CD14-positive monocyte (primary cell): ENCODE measurements around the gene KCNJ6. TPM values are rescaled to one million over a fixed set of nuclear protein-coding genes. Genes with fewer than 3 reads are reported as not detected.

Experiments
- DNase-seq, 3 donors: peaks; one replicate each; pipeline ENCODE4 v3.0.0-alpha.2; 2011 to 2022
- H2AFZ ChIP-seq: 2 replicates; pipeline ENCODE4 v1.6.0; 2012; ENCODE audit warnings: mild to moderate bottlenecking, low read depth, low read length, inconsistent platforms; ENCODE audit not compliant: insufficient read depth, poor library complexity, severe bottlenecking
- H3K27ac ChIP-seq, 2 donors: 1 replicate in 1 of 2; 2 replicates in 1 of 2; pipeline ENCODE4 v1.5.1; 2012 to 2013; ENCODE audit warnings: low read length in 2 of 2, control low read depth in 1 of 2, inconsistent platforms in 1 of 2, low read depth in 1 of 2, mild to moderate bottlenecking in 1 of 2
- H3K27me3 ChIP-seq, 2 donors: one replicate each; pipeline versions ENCODE4 v1.6.0 to v1.6.1; 2011 to 2013; ENCODE audit warnings: low read length in 2 of 2; ENCODE audit not compliant: control insufficient read depth in 2 of 2, insufficient read depth in 2 of 2
- H3K36me3 ChIP-seq, 2 donors: replicated peaks in 1 of 2; 1 replicate in 1 of 2; 2 replicates in 1 of 2; pipeline versions ENCODE4 v1.5.1 to v1.6.1; 2012 to 2013; ENCODE audit warnings: low read length in 2 of 2, control low read depth in 1 of 2, inconsistent platforms in 1 of 2, mild to moderate bottlenecking in 1 of 2; ENCODE audit not compliant: insufficient read depth in 2 of 2, control insufficient read depth in 1 of 2
- H3K4me1 ChIP-seq, 2 donors: 1 replicate in 1 of 2; 2 replicates in 1 of 2; pipeline versions ENCODE4 v1.5.1 to v1.6.1; 2012 to 2013; ENCODE audit warnings: low read length in 2 of 2, control low read depth in 1 of 2, inconsistent platforms in 1 of 2, mild to moderate bottlenecking in 1 of 2, moderate library complexity in 1 of 2; ENCODE audit not compliant: insufficient read depth in 2 of 2, control insufficient read depth in 1 of 2
- H3K4me2 ChIP-seq: replicated peaks from 2 replicates; pipeline ENCODE3; 2012; ENCODE audit warnings: low read length, moderate library complexity, mild to moderate bottlenecking; ENCODE audit not compliant: poor library complexity, severe bottlenecking; ENCODE audit errors: extremely low read depth
- H3K4me3 ChIP-seq, 3 experiments: fragments of 200-600 bp in 1 of 3; sonication (generic) in 1 of 3; replicated peaks in 1 of 3; 1 replicate in 2 of 3; 2 replicates in 1 of 3; pipeline ENCODE4 v1.5.1; 2011 to 2013; ENCODE audit warnings: low read length in 3 of 3, mild to moderate bottlenecking in 3 of 3, control low read depth in 2 of 3, low read depth in 2 of 3, inconsistent platforms in 1 of 3, moderate library complexity in 1 of 3
- H3K79me2 ChIP-seq: 2 replicates; pipeline ENCODE4 v1.6.0; 2012; ENCODE audit warnings: mild to moderate bottlenecking, control low read depth, inconsistent platforms, low read length, moderate library complexity; ENCODE audit not compliant: insufficient read depth
- H3K9ac ChIP-seq: 2 replicates; pipeline ENCODE4 v1.6.0; 2017; ENCODE audit warnings: low read length, mild to moderate bottlenecking; ENCODE audit not compliant: insufficient read depth, poor library complexity, severe bottlenecking
- H3K9me3 ChIP-seq, 2 donors: replicated peaks in 1 of 2; 1 replicate in 1 of 2; 2 replicates in 1 of 2; pipeline versions ENCODE4 v1.5.1 to v1.6.1; 2012 to 2013; ENCODE audit warnings: low read length in 2 of 2, control low read depth in 1 of 2; ENCODE audit not compliant: control insufficient read depth in 1 of 2, insufficient read depth in 1 of 2
- H4K20me1 ChIP-seq: 2 replicates; pipeline ENCODE4 v1.6.0; 2012; ENCODE audit warnings: mild to moderate bottlenecking, low read length, control low read depth, moderate library complexity; ENCODE audit not compliant: insufficient read depth
- H3K27ac Mint-ChIP-seq, 7 donors: one replicate each; pipeline ENCODE4 v1.8.0; 2020; ENCODE audit warnings: mild to moderate bottlenecking in 7 of 7, mixed read lengths in 7 of 7, moderate library complexity in 6 of 7, inconsistent platforms in 2 of 7
- H3K27me3 Mint-ChIP-seq, 3 donors: one replicate each; pipeline ENCODE4 v1.8.0; 2021 to 2022; ENCODE audit warnings: low read depth in 3 of 3, mild to moderate bottlenecking in 3 of 3, mixed read lengths in 3 of 3, moderate library complexity in 3 of 3, inconsistent platforms in 1 of 3
- H3K36me3 Mint-ChIP-seq, 2 donors: one replicate each; pipeline ENCODE4 v1.8.0; 2020; ENCODE audit warnings: mixed read lengths in 2 of 2, inconsistent platforms in 1 of 2, mild to moderate bottlenecking in 1 of 2
- H3K4me1 Mint-ChIP-seq: one replicate; pipeline ENCODE4 v1.8.0; 2020; ENCODE audit warnings: mild to moderate bottlenecking, mixed read lengths
- H3K4me3 Mint-ChIP-seq, 2 donors: one replicate each; pipeline ENCODE4 v1.8.0; 2020; ENCODE audit warnings: mild to moderate bottlenecking in 2 of 2, mixed read lengths in 2 of 2, moderate library complexity in 1 of 2
- H3K9me3 Mint-ChIP-seq, 7 donors: one replicate each; pipeline ENCODE4 v1.8.0; 2020 to 2022; ENCODE audit warnings: mixed read lengths in 7 of 7, mild to moderate bottlenecking in 6 of 7, moderate library complexity in 6 of 7, inconsistent platforms in 2 of 7
- WGBS: methylation state at CpG from one replicate; pipeline ENCODE4 v1.1.5; 2013; ENCODE audit warnings: missing lambda C conversion rate; ENCODE audit not compliant: insufficient coverage; 5-methylcytosine and 5-hydroxymethylcytosine counted together
- intact Hi-C, 2 donors: fragments of 100-400 bp; cut with micrococcal nuclease; formaldehyde crosslinking; loops; one replicate each; pipeline versions ENCODE4 v1.15.0 to v1.15.1; 2023
- polyA plus RNA-seq, 3 donors: library from polyadenylated mRNA; depleted of rRNA in 1 of 3; unstranded in 2 of 3; stranded (reverse) in 1 of 3; fragments of 300-500 nt in 2 of 3; fragments of >200 nt in 1 of 3; fragmentation: Illumina TruSeq in 2 of 3; gene quantifications; 1 replicate in 2 of 3; 2 replicates in 1 of 3; pipeline ENCODE4 v1.2.3, GENCODE V29; 2012 to 2021
- TF ChIP-seq, protein P1 (sequence below): fragments of 200-600 bp; IDR thresholded peaks from one replicate; pipeline ENCODE4 v1.8.0; 2022; ENCODE audit warnings: antibody characterized with exemption, mild to moderate bottlenecking

Gene KCNJ6
- polyA plus RNA-seq, 3 donors: not detected

DNA sequence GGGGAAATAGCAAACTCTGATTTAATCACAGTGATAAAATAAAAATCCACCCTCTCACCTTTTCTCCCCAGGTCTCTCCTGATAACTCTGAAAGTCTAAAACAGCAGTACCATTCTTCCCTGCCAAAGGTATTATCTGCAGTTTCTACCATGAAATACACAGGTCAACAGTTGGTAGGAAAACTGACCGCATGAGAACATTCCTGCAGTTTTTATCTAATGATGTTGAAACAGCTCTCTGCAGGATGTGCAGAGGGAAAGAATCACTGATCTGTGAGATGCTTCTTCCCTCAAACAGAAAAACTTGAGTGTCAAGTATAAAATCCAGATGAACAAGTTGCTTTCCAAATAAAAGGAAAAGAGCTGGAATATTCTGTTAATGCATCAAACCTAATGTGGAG lies 39.1 kb downstream of the KCNJ6 start:
- no peak overlapping the region for H3K4me3 Mint-ChIP-seq
- intact Hi-C loops: no loop called here
- TF ChIP-seq, protein P1, sequence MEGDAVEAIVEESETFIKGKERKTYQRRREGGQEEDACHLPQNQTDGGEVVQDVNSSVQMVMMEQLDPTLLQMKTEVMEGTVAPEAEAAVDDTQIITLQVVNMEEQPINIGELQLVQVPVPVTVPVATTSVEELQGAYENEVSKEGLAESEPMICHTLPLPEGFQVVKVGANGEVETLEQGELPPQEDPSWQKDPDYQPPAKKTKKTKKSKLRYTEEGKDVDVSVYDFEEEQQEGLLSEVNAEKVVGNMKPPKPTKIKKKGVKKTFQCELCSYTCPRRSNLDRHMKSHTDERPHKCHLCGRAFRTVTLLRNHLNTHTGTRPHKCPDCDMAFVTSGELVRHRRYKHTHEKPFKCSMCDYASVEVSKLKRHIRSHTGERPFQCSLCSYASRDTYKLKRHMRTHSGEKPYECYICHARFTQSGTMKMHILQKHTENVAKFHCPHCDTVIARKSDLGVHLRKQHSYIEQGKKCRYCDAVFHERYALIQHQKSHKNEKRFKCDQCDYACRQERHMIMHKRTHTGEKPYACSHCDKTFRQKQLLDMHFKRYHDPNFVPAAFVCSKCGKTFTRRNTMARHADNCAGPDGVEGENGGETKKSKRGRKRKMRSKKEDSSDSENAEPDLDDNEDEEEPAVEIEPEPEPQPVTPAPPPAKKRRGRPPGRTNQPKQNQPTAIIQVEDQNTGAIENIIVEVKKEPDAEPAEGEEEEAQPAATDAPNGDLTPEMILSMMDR: no peak
- no peaks in the 10 kb centered on the region for H3K36me3 Mint-ChIP-seq
- Histone ChIP-seq H4K20me1 (no peaks in the 10 kb centered on the region), H2AFZ (no peak overlapping the region), H3K27me3 (no peaks in the 10 kb centered on the region), H3K79me2 (no peaks in the 10 kb centered on the region), H3K9ac (no peak overlapping the region), H3K4me3 (no peak overlapping the region), H3K9me3 (no peaks in the 10 kb centered on the region), H3K36me3 (no peaks in the 10 kb centered on the region), H3K4me2 (no peak overlapping the region), H3K27ac (no peak overlapping the region), H3K4me1 (no peaks in the 10 kb centered on the region)
- WGBS: no CpG with 5 or more reads among the region's 1 CpG
- no peaks in the 10 kb centered on the region for H3K4me1 Mint-ChIP-seq
- no peak for DNase-seq
- H3K27me3 Mint-ChIP-seq: peaks cover 2 to 4% (median 2%) of the 10 kb centered on the region in 3 donors
- H3K9me3 Mint-ChIP-seq: peaks cover 0 to 2% (median 0%) of the 10 kb centered on the region in 7 donors
- no peak overlapping the region for H3K27ac Mint-ChIP-seq

DNA sequence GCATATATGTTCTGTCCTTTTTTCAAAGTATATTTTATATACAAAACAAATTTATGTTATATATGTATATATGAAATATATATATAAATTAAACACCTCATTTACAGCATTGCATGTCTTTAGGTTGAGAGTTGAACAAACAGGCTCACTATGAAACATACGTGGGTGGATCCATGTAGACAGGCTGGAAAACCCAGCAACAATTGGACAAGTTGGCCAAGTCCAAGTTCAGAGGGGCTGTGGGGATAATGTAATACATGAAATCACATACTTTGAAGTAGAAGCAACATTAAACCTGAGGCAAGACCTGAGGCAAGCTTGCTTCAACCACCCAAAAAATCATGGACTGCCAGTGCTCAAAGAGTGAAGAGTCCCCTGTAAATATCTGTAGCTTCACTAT lies 39.7 kb downstream of the KCNJ6 start:
- H3K4me1 Mint-ChIP-seq: no peaks in the 10 kb centered on the region
- H4K20me1 ChIP-seq: no peaks in the 10 kb centered on the region
- no peak overlapping the region for H3K27ac Mint-ChIP-seq
- H3K4me3 Mint-ChIP-seq: no peak overlapping the region
- DNase-seq: no peak
- no peaks in the 10 kb centered on the region for H3K4me1 ChIP-seq
- intact Hi-C loops: no loop called here
- no peaks in the 10 kb centered on the region for H3K9me3 ChIP-seq
- TF ChIP-seq, protein P1: no peak
- peaks cover 0 to 2% (median 0%) of the 10 kb centered on the region in 7 donors for H3K9me3 Mint-ChIP-seq
- WGBS: no CpG with 5 or more reads among the region's 1 CpG
- H3K4me3 ChIP-seq: no peak overlapping the region
- H3K27me3 Mint-ChIP-seq: peaks cover 2 to 4% (median 2%) of the 10 kb centered on the region in 3 donors
- H3K9ac ChIP-seq: no peak overlapping the region
- H3K27ac ChIP-seq: no peak overlapping the region
- H3K36me3 Mint-ChIP-seq: no peaks in the 10 kb centered on the region
- H3K27me3 ChIP-seq: no peaks in the 10 kb centered on the region
- no peaks in the 10 kb centered on the region for H3K36me3 ChIP-seq
- H3K79me2 ChIP-seq: no peaks in the 10 kb centered on the region
- no peak overlapping the region for H3K4me2 ChIP-seq
- H2AFZ ChIP-seq: no peak overlapping the region
